Measurements from ENCODE around the gene BACH2.

GRCh38 chr6:90297867-90298381, 1.3 kb upstream of the BACH2 start:
- no peak for TF ChIP-seq POLR2AphosphoS5 (IDR thresholded peaks at IDR 0.05)
- TF ChIP-seq POLR2A (IDR thresholded peaks at IDR 0.05), result no peak
- no peak for TF ChIP-seq CTCF (IDR thresholded peaks at IDR 0.05)
